DOHH2 (cell line): ENCODE results near the gene CIPC.

Experiments
- H3F3A ChIP-seq: fragments of 200-600 bp; sonication (generic), shearing (Covaris generic); 2 replicates; pipeline ENCODE4 v1.6.0; 2016; ENCODE audit warnings: antibody characterized with exemption, mild to moderate bottlenecking; ENCODE audit not compliant: control insufficient read depth, insufficient read depth
- H3K27ac ChIP-seq: fragments of 200-600 bp; sonication (generic); 2 replicates; pipeline ENCODE4 v1.5.1; 2014; ENCODE audit warnings: low read depth, mild to moderate bottlenecking, low read length, moderate library complexity
- H3K27me3 ChIP-seq: fragments of 200-600 bp; sonication (generic); 2 replicates; pipeline ENCODE4 v1.6.1; 2014; ENCODE audit warnings: mild to moderate bottlenecking, low read length, mixed read lengths; ENCODE audit not compliant: control insufficient read depth
- H3K36me3 ChIP-seq: fragments of 200-600 bp; sonication (generic); 2 replicates; pipeline ENCODE4 v1.6.1; 2014; ENCODE audit warnings: mild to moderate bottlenecking, low read length, moderate library complexity, mixed read lengths; ENCODE audit not compliant: control insufficient read depth
- H3K4me1 ChIP-seq: fragments of 200-600 bp; sonication (generic); 2 replicates; pipeline ENCODE4 v1.6.1; 2014; ENCODE audit warnings: mild to moderate bottlenecking, low read length, mixed read lengths; ENCODE audit not compliant: control insufficient read depth
- H3K4me2 ChIP-seq: fragments of 200-600 bp; sonication (generic); 2 replicates; pipeline ENCODE4 v1.6.0; 2014; ENCODE audit warnings: mild to moderate bottlenecking, low read length, moderate library complexity
- H3K4me3 ChIP-seq: fragments of 200-600 bp; sonication (generic); 2 replicates; pipeline ENCODE4 v1.5.1; 2014; ENCODE audit warnings: mild to moderate bottlenecking, low read length, mixed read lengths
- H3K79me2 ChIP-seq: fragments of 200-600 bp; sonication (generic); 2 replicates; pipeline ENCODE4 v1.6.1; 2014; ENCODE audit warnings: mild to moderate bottlenecking, low read length, mixed read lengths; ENCODE audit not compliant: control insufficient read depth
- H3K9me2 ChIP-seq: fragments of 200-600 bp; sonication (generic); replicated peaks from 2 replicates; pipeline ENCODE4 v1.6.1; 2014; ENCODE audit warnings: mild to moderate bottlenecking, low read length, mixed read lengths; ENCODE audit not compliant: control insufficient read depth
- H3K9me3 ChIP-seq: fragments of 200-600 bp; sonication (generic); 2 replicates; pipeline ENCODE4 v1.6.1; 2014; ENCODE audit warnings: antibody characterized with exemption, low read length, mixed read lengths; ENCODE audit not compliant: control insufficient read depth, insufficient read depth
- H4K20me1 ChIP-seq: fragments of 200-600 bp; sonication (generic); 2 replicates; pipeline ENCODE4 v1.6.0; 2014; ENCODE audit warnings: low read depth, mild to moderate bottlenecking, antibody characterized with exemption, low read length, moderate library complexity; ENCODE audit not compliant: control insufficient read depth, insufficient read depth
- EZH2phosphoT487 ChIP-seq: fragments of 200-600 bp; sonication (generic); IDR thresholded peaks from 2 replicates; pipeline ENCODE4 v1.6.1; 2017; ENCODE audit warnings: borderline replicate concordance, mild to moderate bottlenecking, antibody characterized with exemption, low read length, moderate library complexity, mixed read lengths
- TF ChIP-seq, protein P1 (sequence below): fragments of 200-600 bp; sonication (generic); IDR thresholded peaks from one replicate; pipeline ENCODE4 v1.5.1; 2014; ENCODE audit warnings: antibody characterized with exemption, mild to moderate bottlenecking, low read depth, low read length; ENCODE audit not compliant: poor library complexity, severe bottlenecking

CIPC gene

DNA sequence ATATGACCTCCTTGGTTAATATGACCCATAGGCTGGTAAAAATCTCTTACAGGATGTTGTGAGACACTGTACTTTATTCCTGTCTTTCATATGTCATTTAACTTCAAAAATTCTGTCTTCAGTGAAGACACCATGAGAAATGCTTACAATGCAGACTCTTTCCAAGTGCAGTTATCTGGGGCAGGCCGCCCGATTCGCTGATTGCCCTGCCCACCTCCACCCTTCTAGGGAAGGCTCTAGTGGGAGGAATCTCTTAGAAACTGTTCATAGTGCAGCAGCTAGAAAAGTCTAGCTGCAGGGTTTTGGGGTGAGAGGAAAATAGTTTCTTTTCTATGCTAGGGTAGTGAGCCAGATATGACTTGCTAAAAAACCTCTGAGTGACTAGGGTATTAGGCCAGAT, 15.0 kb upstream of the CIPC start:
- TF ChIP-seq EZH2phosphoT487, result no peak
- TF ChIP-seq, protein P1, sequence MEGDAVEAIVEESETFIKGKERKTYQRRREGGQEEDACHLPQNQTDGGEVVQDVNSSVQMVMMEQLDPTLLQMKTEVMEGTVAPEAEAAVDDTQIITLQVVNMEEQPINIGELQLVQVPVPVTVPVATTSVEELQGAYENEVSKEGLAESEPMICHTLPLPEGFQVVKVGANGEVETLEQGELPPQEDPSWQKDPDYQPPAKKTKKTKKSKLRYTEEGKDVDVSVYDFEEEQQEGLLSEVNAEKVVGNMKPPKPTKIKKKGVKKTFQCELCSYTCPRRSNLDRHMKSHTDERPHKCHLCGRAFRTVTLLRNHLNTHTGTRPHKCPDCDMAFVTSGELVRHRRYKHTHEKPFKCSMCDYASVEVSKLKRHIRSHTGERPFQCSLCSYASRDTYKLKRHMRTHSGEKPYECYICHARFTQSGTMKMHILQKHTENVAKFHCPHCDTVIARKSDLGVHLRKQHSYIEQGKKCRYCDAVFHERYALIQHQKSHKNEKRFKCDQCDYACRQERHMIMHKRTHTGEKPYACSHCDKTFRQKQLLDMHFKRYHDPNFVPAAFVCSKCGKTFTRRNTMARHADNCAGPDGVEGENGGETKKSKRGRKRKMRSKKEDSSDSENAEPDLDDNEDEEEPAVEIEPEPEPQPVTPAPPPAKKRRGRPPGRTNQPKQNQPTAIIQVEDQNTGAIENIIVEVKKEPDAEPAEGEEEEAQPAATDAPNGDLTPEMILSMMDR, result no peak
- no peak overlapping the region for H3K27ac ChIP-seq
- H4K20me1 ChIP-seq, result no peaks in the 10 kb centered on the region
- peaks cover 24% of the 10 kb centered on the region for H3K27me3 ChIP-seq
- H3K9me2 ChIP-seq, result no peaks in the 10 kb centered on the region
- no peak overlapping the region for H3K4me3 ChIP-seq
- H3K9me3 ChIP-seq, result no peaks in the 10 kb centered on the region
- H3K4me2 ChIP-seq, result no peak overlapping the region
- H3K36me3 ChIP-seq, result no peaks in the 10 kb centered on the region
- no peaks in the 10 kb centered on the region for H3K79me2 ChIP-seq
- H3K4me1 ChIP-seq, result peaks cover 18% of the 10 kb centered on the region
- H3F3A ChIP-seq, result peaks cover 2% of the 10 kb centered on the region

DNA sequence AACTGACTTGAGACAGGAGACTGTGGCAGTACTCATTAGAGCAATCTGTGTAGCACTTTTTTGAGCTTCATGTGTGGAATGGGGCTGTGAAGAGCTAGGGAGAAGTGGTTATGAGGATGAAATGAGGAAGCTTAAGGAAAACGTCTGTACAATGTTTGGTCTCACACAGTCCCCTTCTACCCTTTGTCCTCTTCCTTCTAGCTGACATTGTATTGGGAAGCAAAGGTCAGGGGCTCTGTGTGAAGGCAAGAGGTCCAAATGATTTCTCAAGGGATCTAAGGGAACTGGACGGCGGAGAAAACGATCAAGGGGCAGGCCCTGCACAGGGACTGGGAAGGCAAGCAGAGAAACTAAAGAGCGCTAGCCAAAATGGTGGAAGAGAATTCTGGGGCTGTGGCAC, 13.1 kb upstream of the CIPC start:
- Histone ChIP-seq H3K4me3 (no peak overlapping the region), H3K79me2 (no peaks in the 10 kb centered on the region), H3F3A (peaks cover 2% of the 10 kb centered on the region), H3K4me2 (no peak overlapping the region), H3K9me3 (no peaks in the 10 kb centered on the region), H4K20me1 (no peaks in the 10 kb centered on the region), H3K27me3 (peaks cover 28% of the 10 kb centered on the region), H3K9me2 (no peaks in the 10 kb centered on the region), H3K4me1 (peaks cover 18% of the 10 kb centered on the region), H3K36me3 (no peaks in the 10 kb centered on the region), H3K27ac (no peak overlapping the region)
- TF ChIP-seq, protein P1, result no peak
- no peak for TF ChIP-seq EZH2phosphoT487

DNA sequence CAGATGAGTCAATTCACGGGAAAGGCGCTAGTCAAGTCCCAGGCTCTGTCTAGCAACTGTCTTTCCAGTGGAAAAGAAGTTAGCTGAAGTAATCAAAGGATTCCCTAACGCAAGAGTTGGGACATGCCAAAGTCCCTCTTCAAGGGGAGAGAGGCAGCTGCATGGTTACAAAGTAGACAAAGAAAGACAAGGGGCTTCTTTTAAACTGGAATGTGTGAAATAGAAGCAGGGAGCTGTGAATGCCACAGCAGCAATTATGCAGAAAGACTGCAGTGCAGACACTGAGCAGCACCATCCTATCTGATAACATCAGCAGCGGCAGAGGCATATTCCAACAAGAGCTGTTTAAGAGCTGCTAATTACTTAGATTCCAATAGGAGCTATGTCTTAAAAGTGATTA, 12.5 kb upstream of the CIPC start:
- H3K9me2 ChIP-seq, result no peaks in the 10 kb centered on the region
- H3K4me3 ChIP-seq, result no peak overlapping the region
- H4K20me1 ChIP-seq, result no peaks in the 10 kb centered on the region
- no peaks in the 10 kb centered on the region for H3K9me3 ChIP-seq
- TF ChIP-seq EZH2phosphoT487, result no peak
- TF ChIP-seq, protein P1, result no peak
- peaks cover 28% of the 10 kb centered on the region for H3K27me3 ChIP-seq
- H3K4me1 ChIP-seq, result peaks cover 18% of the 10 kb centered on the region
- H3K4me2 ChIP-seq, result no peak overlapping the region
- peaks cover 2% of the 10 kb centered on the region for H3F3A ChIP-seq
- H3K79me2 ChIP-seq, result no peaks in the 10 kb centered on the region
- H3K27ac ChIP-seq, result no peak overlapping the region
- no peaks in the 10 kb centered on the region for H3K36me3 ChIP-seq
